Caco-2 (cell line): ENCODE measurements around the gene WDR45. TPM values are rescaled to one million over a fixed set of nuclear protein-coding genes. Genes with fewer than 3 reads are reported as not detected.

ENCODE experiments used
- BruUV-seq: library from RNA; stranded (reverse); fragments of 400-500 nt; replicated peaks from 2 replicates; lab custom pipeline; 2021; lab: Mats Ljungman, UMichigan
- CTCF ChIA-PET: fragments of 300-600 bp; sonication (Branson Sonifier 250); formaldehyde crosslinking; loops from one replicate; lab custom pipeline; 2022; ENCODE audit warnings: antibody characterized with exemption; lab: Charles Lee
- POLR2A ChIA-PET: fragments of 300-600 bp; sonication (Branson Sonifier 250); formaldehyde crosslinking; loops from one replicate; lab custom pipeline; 2022; ENCODE audit warnings: antibody characterized with exemption; lab: Charles Lee
- DNase-seq, 2 experiments: peaks; one replicate each; pipeline versions ENCODE4 v3.0.0 to v3.0.0-alpha.2; 2020 to 2022
- H3K27me3 ChIP-seq: replicated peaks from 2 replicates; pipeline ENCODE4 v1.6.0; 2011; ENCODE audit warnings: low read length; ENCODE audit not compliant: control insufficient read depth, insufficient read depth
- H3K36me3 ChIP-seq: 2 replicates; pipeline ENCODE4 v1.5.1; 2011; ENCODE audit warnings: low read length; ENCODE audit not compliant: control insufficient read depth, insufficient read depth
- H3K4me1 ChIP-seq: fragments of 250-450 bp; sonication (Bioruptor Pico); 2 replicates; pipeline ENCODE4 v1.5.1; 2020; ENCODE audit warnings: mild to moderate bottlenecking
- H3K4me3 ChIP-seq: 2 replicates; pipeline ENCODE4 v1.5.1; 2011; ENCODE audit warnings: low read depth, mild to moderate bottlenecking, control low read depth, low read length
- H3K9me3 ChIP-seq: fragments of 250-450 bp; sonication (Bioruptor Pico); 2 replicates; pipeline ENCODE4 v1.5.1; 2020; ENCODE audit warnings: mild to moderate bottlenecking, moderate library complexity
- H3K27ac Mint-ChIP-seq: one replicate; pipeline ENCODE4 v1.8.0; 2022; ENCODE audit warnings: mixed read lengths; ENCODE audit not compliant: unreplicated experiment
- H3K27me3 Mint-ChIP-seq: one replicate; pipeline ENCODE4 v1.8.0; 2022; ENCODE audit warnings: mixed read lengths; ENCODE audit not compliant: insufficient read depth, unreplicated experiment
- H3K36me3 Mint-ChIP-seq: one replicate; pipeline ENCODE4 v1.8.0; 2022; ENCODE audit warnings: mild to moderate bottlenecking, mixed read lengths; ENCODE audit not compliant: insufficient read depth, unreplicated experiment
- H3K4me1 Mint-ChIP-seq: one replicate; pipeline ENCODE4 v1.8.0; 2022; ENCODE audit warnings: low read depth, mixed read lengths; ENCODE audit not compliant: unreplicated experiment
- H3K4me3 Mint-ChIP-seq: one replicate; pipeline ENCODE4 v1.8.0; 2022; ENCODE audit warnings: mild to moderate bottlenecking, moderate library complexity, mixed read lengths; ENCODE audit not compliant: unreplicated experiment
- H3K9me3 Mint-ChIP-seq: one replicate; pipeline ENCODE4 v1.8.0; 2022; ENCODE audit warnings: mixed read lengths; ENCODE audit not compliant: unreplicated experiment
- intact Hi-C: fragments of 100-400 bp; cut with micrococcal nuclease; formaldehyde crosslinking; loops from one replicate; pipeline ENCODE4 v1.10.0; 2022; ENCODE audit not compliant: unreplicated experiment
- total RNA-seq: library from RNA; stranded (reverse); gene quantifications from 2 replicates; pipeline ENCODE4 v1.2.3, GENCODE V29; 2022
- TF ChIP-seq, protein P1 (sequence below), 2 experiments: fragments of 200-600 bp in 1 of 2; IDR thresholded peaks; 1 replicate in 1 of 2; 2 replicates in 1 of 2; pipeline versions ENCODE4 v1.5.1 to v1.8.0; 2011 to 2022; ENCODE audit warnings: antibody characterized with exemption in 1 of 2, control low read depth in 1 of 2, inconsistent platforms in 1 of 2, low read depth in 1 of 2, low read length in 1 of 2, mild to moderate bottlenecking in 1 of 2, moderate library complexity in 1 of 2; ENCODE audit not compliant: insufficient read depth in 1 of 2, severe bottlenecking in 1 of 2, unreplicated experiment in 1 of 2

WDR45 gene
- total RNA-seq, 1 experiment from 2014 or later: 28.6 TPM

DNA sequence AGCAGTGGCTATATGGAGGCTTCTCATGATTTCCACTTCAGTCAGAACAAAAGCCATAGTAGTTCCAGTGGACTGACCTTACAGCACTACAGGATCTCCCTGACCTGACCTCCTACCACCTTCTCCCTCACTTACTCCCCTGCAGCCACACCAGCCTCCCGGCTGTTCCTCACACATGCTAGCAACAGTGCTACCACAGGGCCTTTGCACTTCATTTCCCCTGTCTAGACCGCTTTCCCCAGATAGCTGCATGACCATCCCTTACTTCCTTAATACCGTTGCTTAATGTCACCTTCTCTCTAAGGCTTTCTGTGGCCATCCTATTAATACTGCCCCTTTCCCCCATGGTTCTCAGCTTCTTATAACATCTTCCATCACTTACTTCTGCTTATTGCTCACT is 30.7 kb upstream of the WDR45 start:
- H3K27me3 Mint-ChIP-seq: no peaks in the 10 kb centered on the region
- no TSS peak for BruUV-seq
- no peak overlapping the region for H3K27ac Mint-ChIP-seq
- Histone ChIP-seq H3K36me3 (no peaks in the 10 kb centered on the region), H3K4me3 (no peak overlapping the region), H3K9me3 (no peaks in the 10 kb centered on the region), H3K27me3 (no peaks in the 10 kb centered on the region), H3K4me1 (no peaks in the 10 kb centered on the region)
- H3K4me1 Mint-ChIP-seq: no peaks in the 10 kb centered on the region
- POLR2A ChIA-PET: no interaction called here
- no peak for DNase-seq
- H3K36me3 Mint-ChIP-seq: peaks cover 20% of the 10 kb centered on the region
- intact Hi-C loops: no loop called here
- H3K9me3 Mint-ChIP-seq: no peaks in the 10 kb centered on the region
- no peak overlapping the region for H3K4me3 Mint-ChIP-seq
- CTCF ChIA-PET: no interaction called here
- TF ChIP-seq, protein P1, sequence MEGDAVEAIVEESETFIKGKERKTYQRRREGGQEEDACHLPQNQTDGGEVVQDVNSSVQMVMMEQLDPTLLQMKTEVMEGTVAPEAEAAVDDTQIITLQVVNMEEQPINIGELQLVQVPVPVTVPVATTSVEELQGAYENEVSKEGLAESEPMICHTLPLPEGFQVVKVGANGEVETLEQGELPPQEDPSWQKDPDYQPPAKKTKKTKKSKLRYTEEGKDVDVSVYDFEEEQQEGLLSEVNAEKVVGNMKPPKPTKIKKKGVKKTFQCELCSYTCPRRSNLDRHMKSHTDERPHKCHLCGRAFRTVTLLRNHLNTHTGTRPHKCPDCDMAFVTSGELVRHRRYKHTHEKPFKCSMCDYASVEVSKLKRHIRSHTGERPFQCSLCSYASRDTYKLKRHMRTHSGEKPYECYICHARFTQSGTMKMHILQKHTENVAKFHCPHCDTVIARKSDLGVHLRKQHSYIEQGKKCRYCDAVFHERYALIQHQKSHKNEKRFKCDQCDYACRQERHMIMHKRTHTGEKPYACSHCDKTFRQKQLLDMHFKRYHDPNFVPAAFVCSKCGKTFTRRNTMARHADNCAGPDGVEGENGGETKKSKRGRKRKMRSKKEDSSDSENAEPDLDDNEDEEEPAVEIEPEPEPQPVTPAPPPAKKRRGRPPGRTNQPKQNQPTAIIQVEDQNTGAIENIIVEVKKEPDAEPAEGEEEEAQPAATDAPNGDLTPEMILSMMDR (IDR thresholded peaks at IDR 0.05; ENCODE audit: insufficient read depth in 1 of 2, low read depth in 1 of 2, low read length in 1 of 2, severe bottlenecking in 1 of 2, unreplicated experiment in 1 of 2): no peak

DNA sequence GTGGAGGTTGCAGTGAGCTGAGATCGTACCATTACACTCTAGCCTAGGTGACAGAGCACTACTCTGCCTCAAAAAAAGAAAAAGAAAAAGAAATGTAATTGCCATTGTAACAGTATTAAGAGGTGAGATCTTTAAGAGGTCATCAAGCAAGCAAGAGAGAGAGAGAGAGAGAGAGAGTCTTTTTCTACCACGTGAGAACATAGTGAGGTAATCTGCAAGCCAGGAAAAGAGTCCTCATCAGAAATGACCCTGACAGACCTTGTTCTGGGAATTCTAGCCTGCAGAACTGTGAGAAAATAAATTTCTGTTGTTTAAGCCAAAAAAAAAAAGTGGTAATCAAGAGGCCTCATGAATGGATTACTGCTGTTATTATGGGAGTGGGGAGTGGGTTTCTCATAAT is 29.0 kb upstream of the WDR45 start:
- no peaks in the 10 kb centered on the region for H3K4me1 ChIP-seq
- no peak overlapping the region for H3K4me3 ChIP-seq
- ChIA-PET POLR2A (no interaction called here), CTCF (no interaction called here)
- no TSS peak for BruUV-seq
- H3K27ac Mint-ChIP-seq: no peak overlapping the region
- no peaks in the 10 kb centered on the region for H3K4me1 Mint-ChIP-seq
- H3K4me3 Mint-ChIP-seq: no peak overlapping the region
- DNase-seq: no peak
- H3K27me3 Mint-ChIP-seq: no peaks in the 10 kb centered on the region
- H3K9me3 Mint-ChIP-seq: no peaks in the 10 kb centered on the region
- no peaks in the 10 kb centered on the region for H3K9me3 ChIP-seq
- peaks cover 15% of the 10 kb centered on the region for H3K36me3 Mint-ChIP-seq
- intact Hi-C loops: loop anchor here (10.0 kb wide), 1 partner anchor 64 kb away; the partner anchor contains the start of gene TFE3
- TF ChIP-seq, protein P1 (IDR thresholded peaks at IDR 0.05; ENCODE audit: insufficient read depth in 1 of 2, low read depth in 1 of 2, low read length in 1 of 2, severe bottlenecking in 1 of 2, unreplicated experiment in 1 of 2): no peak
- no peaks in the 10 kb centered on the region for H3K36me3 ChIP-seq
- H3K27me3 ChIP-seq: no peaks in the 10 kb centered on the region

DNA sequence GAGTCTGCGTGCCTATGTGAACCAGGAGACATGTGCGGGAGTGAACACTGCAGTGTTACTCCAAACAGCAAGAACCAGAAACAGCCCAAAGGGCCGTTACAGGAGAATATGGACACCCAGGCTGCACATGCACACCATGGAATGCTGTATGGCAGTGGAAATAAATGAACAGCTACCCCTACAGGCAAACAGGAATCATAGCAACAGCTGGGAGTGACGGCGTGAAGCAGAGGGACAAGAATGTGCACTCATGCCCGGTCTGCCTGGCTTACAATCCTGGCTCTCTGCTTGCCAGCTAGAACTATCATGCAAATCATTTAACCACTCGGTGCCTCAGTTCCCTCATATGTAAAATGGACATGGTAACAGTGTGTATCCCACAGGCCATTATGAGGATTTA is 27.2 kb upstream of the WDR45 start:
- TF ChIP-seq, protein P1 (IDR thresholded peaks at IDR 0.05; ENCODE audit: insufficient read depth in 1 of 2, low read depth in 1 of 2, low read length in 1 of 2, severe bottlenecking in 1 of 2, unreplicated experiment in 1 of 2): peak; percentile 19 to 34

More for the DNA sequence above, 27.2 kb upstream of the WDR45 start:
- CTCF ChIA-PET: interaction anchor here (0.9 kb wide), 1 partner anchor 19 kb away, joined by 3 read pairs; no protein-coding TSS in a partner anchor
- intact Hi-C loops: loop anchor here (10.0 kb wide), 1 partner anchor 62 kb away; the partner anchor contains the start of gene TFE3
- Histone ChIP-seq H3K4me3 (no peak overlapping the region), H3K9me3 (no peaks in the 10 kb centered on the region), H3K36me3 (no peaks in the 10 kb centered on the region), H3K27me3 (no peaks in the 10 kb centered on the region), H3K4me1 (no peaks in the 10 kb centered on the region)
- peak; percentile 36 to 46 for DNase-seq
- Mint-ChIP-seq H3K4me3 (no peak overlapping the region), H3K4me1 (peaks cover 2% of the 10 kb centered on the region), H3K36me3 (peaks cover 9% of the 10 kb centered on the region), H3K27me3 (no peaks in the 10 kb centered on the region), H3K9me3 (no peaks in the 10 kb centered on the region), H3K27ac (no peak overlapping the region)
- BruUV-seq: no TSS peak
- POLR2A ChIA-PET: no interaction called here
